ENCODE results near the gene BPIFB4. TPM values are rescaled to one million over a fixed set of nuclear protein-coding genes. Genes with fewer than 3 reads are reported as not detected.

BPIFB4 gene
- total RNA-seq: not detected in 2 replicates

GRCh38 chr20:33079259-33079658 lies at the start of gene BPIFB4:
TSS of gene BPIFB4 (plus strand) at chr20:33079643. CDS start at chr20:33081527, 1,884 bp downstream.

GRCh38 chr20:33031531-33031930 lies 47.9 kb upstream of the BPIFB4 start, which contains the start of gene BPIFB6:
TSS of gene BPIFB6 (plus strand) at chr20:33031648. CDS start at chr20:33031648, 0 bp downstream.

GRCh38 chr20:33053291-33054106 lies 25.9 kb upstream of the BPIFB4 start, which contains the start of gene BPIFB3:
TSS of gene BPIFB3 (plus strand) at chr20:33053903. CDS start at chr20:33055436, 1,533 bp downstream.

Other genes starting within 250 kb of the BPIFB4 start
- not detected in 2 replicates for gene EFCAB8, start 220.7 kb upstream of the BPIFB4 start, total RNA-seq
- not detected in 2 replicates for gene SUN5, start 75.2 kb upstream of the BPIFB4 start, total RNA-seq
- gene BPIFB2, start 71.9 kb upstream of the BPIFB4 start, total RNA-seq: not detected in 2 replicates
- gene BPIFB6, start 48.0 kb upstream of the BPIFB4 start, total RNA-seq: not detected in 2 replicates
- gene BPIFB3, start 25.7 kb upstream of the BPIFB4 start, total RNA-seq: not detected in 2 replicates
- gene BPIFA2, start 88.5 kb downstream of the BPIFB4 start, total RNA-seq: not detected in 2 replicates
- gene BPIFA3, start 137.7 kb downstream of the BPIFB4 start, total RNA-seq: not detected in 2 replicates
- not detected in 2 replicates for gene BPIFA1, start 156.4 kb downstream of the BPIFB4 start, total RNA-seq
- gene BPIFB1, start 203.6 kb downstream of the BPIFB4 start, total RNA-seq: not detected in 2 replicates